ENCODE results near the gene ITPR2. TPM values are rescaled to one million over a fixed set of nuclear protein-coding genes. Genes with fewer than 3 reads are reported as not detected.

ITPR2 gene
- polyA plus RNA-seq, 2 of the 4 experiments (the other 2 are of a cell fraction), result 3.1 to 8.1 TPM

DNA sequence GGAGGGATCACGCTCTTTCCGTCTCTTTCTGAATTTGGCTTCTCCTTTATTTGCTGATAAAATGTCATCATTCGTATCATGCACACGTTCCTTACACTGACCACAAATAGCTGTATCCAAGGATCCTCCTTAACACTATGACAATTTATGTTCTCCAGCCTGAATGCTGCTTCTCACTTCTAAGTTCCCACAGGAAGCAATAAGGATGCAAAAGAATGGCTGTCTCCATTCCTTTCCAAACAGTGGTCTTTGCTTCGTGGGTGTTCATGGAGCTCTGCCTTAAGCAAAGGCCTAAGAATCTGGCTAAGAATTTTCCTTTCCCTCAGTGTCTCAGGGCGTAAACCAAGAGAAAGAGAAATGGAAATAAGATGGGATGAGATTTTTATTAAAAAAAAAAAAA, 200.2 kb downstream of the ITPR2 start:
- H3K9me3 ChIP-seq, result no peaks in the 10 kb centered on the region
- H3K4me2 ChIP-seq, result no peak overlapping the region
- CTCF ChIA-PET, result interaction anchor here (0.7 to 1.6 kb wide), 4 partner anchors 16 to 536 kb away, joined by 3 to 7 read pairs (median 4); no protein-coding TSS in a partner anchor
- no peak overlapping the region for H3K4me3 ChIP-seq
- H3K4me1 ChIP-seq, result peaks cover 17% of the 10 kb centered on the region
- no peak overlapping the region for H3K27ac ChIP-seq
- POLR2A ChIA-PET, result no interaction called here
- WGBS (ENCODE audit: missing lambda C conversion rate), result 89% methylated on average over 6 of the region's 6 CpGs
- DNase-seq (ENCODE audit: low read depth in 1 of 2, low spot score in 1 of 2) (no peak), FAIRE-seq (peak; percentile 13), ATAC-seq (no peak)
- TF ChIP-seq JUNB (IDR thresholded peaks at IDR 0.05) (no peak), FOSL2 (IDR thresholded peaks at IDR 0.05) (no peak), FOSL2 (CRISPR knock-in tag; IDR thresholded peaks at IDR 0.05) (no peak), BHLHE40 (IDR thresholded peaks at IDR 0.05; ENCODE audit: low read depth, low read length) (no peak)

DNA sequence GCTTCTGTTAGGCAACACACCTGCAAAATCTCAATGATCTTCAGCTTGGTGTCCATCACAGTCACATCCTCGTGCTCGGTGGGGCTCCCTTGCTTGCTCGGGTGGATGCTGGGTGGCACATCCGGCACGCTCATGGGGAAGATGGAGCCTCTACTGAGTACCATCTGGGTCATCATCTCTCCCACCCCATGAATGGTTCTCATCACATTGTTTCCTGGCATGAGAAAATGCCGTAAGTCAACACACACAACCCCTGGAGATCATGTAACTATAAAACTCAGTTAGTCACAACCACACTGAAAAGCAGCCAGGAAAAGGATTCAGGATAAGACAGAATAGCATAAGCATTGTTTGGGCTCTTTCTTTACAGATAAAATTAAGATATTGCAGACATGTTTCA, 201.1 kb downstream of the ITPR2 start:
- no peak overlapping the region for H3K27ac ChIP-seq
- CTCF ChIA-PET, result interaction anchor here (1.3 to 1.8 kb wide), 3 partner anchors 20 to 535 kb away, joined by 3 to 8 read pairs (median 7); no protein-coding TSS in a partner anchor
- POLR2A ChIA-PET, result no interaction called here
- DNase-seq (ENCODE audit: low read depth in 1 of 2, low spot score in 1 of 2) (no peak), ATAC-seq (no peak), FAIRE-seq (no peak)
- no peaks in the 10 kb centered on the region for H3K9me3 ChIP-seq
- WGBS (ENCODE audit: missing lambda C conversion rate), result 90% methylated on average over 6 of the region's 6 CpGs
- TF ChIP-seq KDM5A (IDR thresholded peaks at IDR 0.05), result no peak
- peaks cover 11% of the 10 kb centered on the region for H3K4me1 ChIP-seq
- no peak overlapping the region for H3K4me3 ChIP-seq
- H3K4me2 ChIP-seq, result no peak overlapping the region

DNA sequence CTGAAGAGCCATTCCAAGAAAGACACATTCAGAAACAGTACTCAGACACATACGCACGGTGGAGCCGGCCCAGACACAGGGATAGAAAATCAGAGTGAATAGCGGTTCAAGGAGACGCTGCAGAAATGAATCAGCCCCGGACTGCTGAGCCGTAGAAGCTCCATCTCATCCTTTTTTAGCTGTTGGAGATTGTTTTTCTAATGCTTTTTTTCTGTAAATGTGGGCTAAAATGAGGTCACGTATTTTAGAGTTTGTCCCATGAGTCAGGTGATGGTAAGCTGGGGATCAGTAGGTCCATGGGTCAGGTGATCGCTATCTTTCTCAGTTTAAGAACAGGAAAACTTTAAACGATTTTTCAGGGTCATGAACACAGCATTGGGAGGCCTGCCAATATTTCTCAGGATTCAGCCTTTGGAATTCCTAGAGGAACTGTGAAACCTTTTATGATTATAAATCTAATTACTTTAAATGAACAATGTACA, 202.4 kb downstream of the ITPR2 start:
- peak; percentile 62 to 73; a peak in 4 of 6 replicates for ATAC-seq
- H3K4me1 ChIP-seq, result no peaks in the 10 kb centered on the region; the same call in 2 of the 3 replicates
- no peaks in the 10 kb centered on the region for H3K9me3 ChIP-seq
- TF ChIP-seq, protein P1, sequence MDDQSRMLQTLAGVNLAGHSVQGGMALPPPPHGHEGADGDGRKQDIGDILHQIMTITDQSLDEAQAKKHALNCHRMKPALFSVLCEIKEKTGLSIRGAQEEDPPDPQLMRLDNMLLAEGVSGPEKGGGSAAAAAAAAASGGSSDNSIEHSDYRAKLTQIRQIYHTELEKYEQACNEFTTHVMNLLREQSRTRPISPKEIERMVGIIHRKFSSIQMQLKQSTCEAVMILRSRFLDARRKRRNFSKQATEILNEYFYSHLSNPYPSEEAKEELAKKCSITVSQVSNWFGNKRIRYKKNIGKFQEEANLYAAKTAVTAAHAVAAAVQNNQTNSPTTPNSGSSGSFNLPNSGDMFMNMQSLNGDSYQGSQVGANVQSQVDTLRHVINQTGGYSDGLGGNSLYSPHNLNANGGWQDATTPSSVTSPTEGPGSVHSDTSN (IDR thresholded peaks at IDR 0.05), result no peak
- TF ChIP-seq CBX8 (IDR thresholded peaks at IDR 0.05) (no peak), MAZ (IDR thresholded peaks at IDR 0.05; ENCODE audit: borderline replicate concordance, low read depth, low read length) (no peak)
- TF ChIP-seq, protein P2, sequence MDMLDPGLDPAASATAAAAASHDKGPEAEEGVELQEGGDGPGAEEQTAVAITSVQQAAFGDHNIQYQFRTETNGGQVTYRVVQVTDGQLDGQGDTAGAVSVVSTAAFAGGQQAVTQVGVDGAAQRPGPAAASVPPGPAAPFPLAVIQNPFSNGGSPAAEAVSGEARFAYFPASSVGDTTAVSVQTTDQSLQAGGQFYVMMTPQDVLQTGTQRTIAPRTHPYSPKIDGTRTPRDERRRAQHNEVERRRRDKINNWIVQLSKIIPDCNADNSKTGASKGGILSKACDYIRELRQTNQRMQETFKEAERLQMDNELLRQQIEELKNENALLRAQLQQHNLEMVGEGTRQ (IDR thresholded peaks at IDR 0.05), result peak; percentile 68
- CTCF ChIA-PET, result interaction anchor here (0.9 to 2.1 kb wide), 9 partner anchors 8 to 564 kb away, joined by 3 to 8 read pairs (median 3); no protein-coding TSS in a partner anchor
- H3K4me3 ChIP-seq, result no peak overlapping the region
- peak overlapping the region; percentile 30 for H3K4me2 ChIP-seq
- peak overlapping the region; percentile 24 to 67; a peak in 4 of 6 replicates for H3K27ac ChIP-seq
- WGBS (ENCODE audit: missing lambda C conversion rate), result 73% methylated on average over 10 of the region's 10 CpGs
- peak in 1 of 2 experiments; percentile 18 for DNase-seq (ENCODE audit: low read depth in 1 of 2, low spot score in 1 of 2)
- POLR2A ChIA-PET, result no interaction called here
- FAIRE-seq, result no peak

DNA sequence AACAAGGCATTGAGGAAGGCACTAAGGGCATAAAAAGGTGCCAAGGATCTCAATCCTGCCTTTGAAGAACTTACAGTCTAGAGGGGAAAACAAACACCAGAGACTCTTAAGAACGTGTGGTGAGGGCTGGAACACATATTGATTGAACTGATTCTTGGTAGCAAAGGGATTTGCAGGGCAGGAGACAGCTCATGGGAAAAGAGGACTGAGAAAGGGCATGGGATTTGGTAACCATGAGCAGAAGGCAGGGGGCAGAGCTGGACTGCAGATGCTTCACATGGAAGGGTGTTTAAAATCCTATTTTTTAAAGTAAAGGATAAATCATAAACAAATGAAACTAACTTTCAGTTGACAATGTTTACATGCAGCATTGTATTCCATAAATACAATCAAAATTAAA, 203.1 kb downstream of the ITPR2 start:
- FAIRE-seq (peak; percentile 36), ATAC-seq (peak; percentile 77 to 80; a peak in 5 of 6 replicates), DNase-seq (ENCODE audit: low read depth in 1 of 2, low spot score in 1 of 2) (peak in 1 of 2 experiments; percentile 28)
- H3K4me1 ChIP-seq, result no peaks in the 10 kb centered on the region
- 4% methylated on average over 1 of the region's 1 CpG for WGBS (ENCODE audit: missing lambda C conversion rate)
- POLR2A ChIA-PET, result no interaction called here
- peak overlapping the region in 1 of 2 experiments; percentile 67; a peak in 3 of 6 replicates for H3K27ac ChIP-seq
- peak overlapping the region; percentile 30; the same call in 2 of the 3 replicates for H3K4me2 ChIP-seq
- CTCF ChIA-PET, result interaction anchor here (0.6 to 2.1 kb wide), 7 partner anchors 12 to 532 kb away, joined by 3 to 8 read pairs (median 5); no protein-coding TSS in a partner anchor
- TF ChIP-seq KDM1A (IDR thresholded peaks at IDR 0.05; ENCODE audit: low read depth), result no peak
- TF ChIP-seq SMC3 (IDR thresholded peaks at IDR 0.05), result peak; percentile 45; the same call in 2 of the 3 replicates
- TF ChIP-seq, protein P3, sequence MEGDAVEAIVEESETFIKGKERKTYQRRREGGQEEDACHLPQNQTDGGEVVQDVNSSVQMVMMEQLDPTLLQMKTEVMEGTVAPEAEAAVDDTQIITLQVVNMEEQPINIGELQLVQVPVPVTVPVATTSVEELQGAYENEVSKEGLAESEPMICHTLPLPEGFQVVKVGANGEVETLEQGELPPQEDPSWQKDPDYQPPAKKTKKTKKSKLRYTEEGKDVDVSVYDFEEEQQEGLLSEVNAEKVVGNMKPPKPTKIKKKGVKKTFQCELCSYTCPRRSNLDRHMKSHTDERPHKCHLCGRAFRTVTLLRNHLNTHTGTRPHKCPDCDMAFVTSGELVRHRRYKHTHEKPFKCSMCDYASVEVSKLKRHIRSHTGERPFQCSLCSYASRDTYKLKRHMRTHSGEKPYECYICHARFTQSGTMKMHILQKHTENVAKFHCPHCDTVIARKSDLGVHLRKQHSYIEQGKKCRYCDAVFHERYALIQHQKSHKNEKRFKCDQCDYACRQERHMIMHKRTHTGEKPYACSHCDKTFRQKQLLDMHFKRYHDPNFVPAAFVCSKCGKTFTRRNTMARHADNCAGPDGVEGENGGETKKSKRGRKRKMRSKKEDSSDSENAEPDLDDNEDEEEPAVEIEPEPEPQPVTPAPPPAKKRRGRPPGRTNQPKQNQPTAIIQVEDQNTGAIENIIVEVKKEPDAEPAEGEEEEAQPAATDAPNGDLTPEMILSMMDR (IDR thresholded peaks at IDR 0.05), result peak; percentile 45
- peak; percentile 64 to 69 for TF ChIP-seq RAD21 (conservative IDR thresholded peaks at IDR 0.05 in 1 of 2, IDR thresholded peaks at IDR 0.05 in 1 of 2)
- TF ChIP-seq, protein P4, sequence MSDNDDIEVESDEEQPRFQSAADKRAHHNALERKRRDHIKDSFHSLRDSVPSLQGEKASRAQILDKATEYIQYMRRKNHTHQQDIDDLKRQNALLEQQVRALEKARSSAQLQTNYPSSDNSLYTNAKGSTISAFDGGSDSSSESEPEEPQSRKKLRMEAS (IDR thresholded peaks at IDR 0.05), result no peak
- no peak overlapping the region for H3K4me3 ChIP-seq
- no peaks in the 10 kb centered on the region for H3K9me3 ChIP-seq

Measured in A549 (cell line).